Hypothalamus (tissue), 51 donors: ENCODE data around the gene NPRL2.
"Not testable (repeated sequence)": the region's sequence is repeated elsewhere in the genome, so short reads cannot be mapped to it uniquely, and the experiment has no call there.

Experiments
- DNase-seq, 51 donors: peaks; one replicate each; lab custom pipeline; 2025; lab: John Stamatoyannopoulos, UW

The NPRL2 gene

DNA sequence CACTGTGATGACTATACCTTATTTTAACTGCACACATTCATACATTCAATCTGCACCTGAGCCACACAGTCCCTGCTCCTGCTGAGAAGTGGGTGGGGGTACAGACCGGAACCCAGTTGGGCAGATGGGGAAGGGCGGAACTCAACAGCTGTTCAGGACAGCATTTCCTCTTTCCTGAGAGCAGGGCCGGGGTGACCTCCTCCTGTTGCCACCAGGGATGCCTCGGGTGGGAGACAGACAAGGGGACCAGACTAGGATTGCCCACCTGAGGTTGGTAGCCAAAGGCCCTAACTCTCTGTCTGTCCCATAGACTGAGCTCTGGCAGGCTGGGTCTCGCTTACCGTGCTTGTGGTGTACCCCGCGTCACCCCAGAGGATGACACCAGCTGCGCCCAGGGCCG lies 32.0 kb downstream of the NPRL2 start:
- DNase-seq = no peak

DNA sequence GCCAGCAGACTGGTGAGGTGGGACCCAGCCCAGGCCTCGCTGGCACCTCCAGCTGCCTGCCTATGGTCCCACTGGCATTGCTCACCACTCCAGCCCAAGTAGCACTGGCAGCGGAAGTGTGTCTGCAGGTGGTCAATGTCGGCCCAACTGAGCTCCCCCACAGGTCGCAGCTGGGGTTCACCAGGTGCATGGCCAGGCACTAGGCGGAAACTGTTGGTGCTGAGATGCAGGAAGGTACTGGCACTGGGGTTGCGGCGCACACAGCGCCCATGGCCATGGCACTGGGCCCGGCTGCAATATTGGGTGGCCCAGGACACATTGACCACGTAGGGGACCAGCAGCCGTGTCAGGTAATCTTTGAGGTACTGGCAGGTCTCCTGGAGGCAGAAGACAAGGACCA lies 32.4 kb downstream of the NPRL2 start:
- DNase-seq = no peak

DNA sequence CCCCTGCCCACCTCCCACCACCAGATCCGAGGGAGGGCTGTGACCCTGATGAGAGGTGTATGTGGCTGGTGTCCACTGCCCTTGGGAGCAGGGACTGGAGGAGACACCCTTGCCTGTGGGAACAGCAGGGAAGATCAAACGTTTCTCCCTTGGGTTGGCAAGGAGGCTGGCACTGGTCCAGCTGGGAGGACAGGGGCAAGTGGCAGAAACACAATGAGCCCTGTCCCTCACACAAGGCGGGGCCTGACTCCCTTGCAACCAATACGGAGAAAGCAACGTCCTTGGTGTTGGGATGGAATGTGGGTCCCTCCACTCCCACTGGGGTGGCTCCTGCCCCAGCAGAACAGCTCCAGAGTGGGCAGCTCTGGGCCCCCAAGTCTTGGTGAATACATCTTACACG lies 33.3 kb downstream of the NPRL2 start:
- no peak for DNase-seq

DNA sequence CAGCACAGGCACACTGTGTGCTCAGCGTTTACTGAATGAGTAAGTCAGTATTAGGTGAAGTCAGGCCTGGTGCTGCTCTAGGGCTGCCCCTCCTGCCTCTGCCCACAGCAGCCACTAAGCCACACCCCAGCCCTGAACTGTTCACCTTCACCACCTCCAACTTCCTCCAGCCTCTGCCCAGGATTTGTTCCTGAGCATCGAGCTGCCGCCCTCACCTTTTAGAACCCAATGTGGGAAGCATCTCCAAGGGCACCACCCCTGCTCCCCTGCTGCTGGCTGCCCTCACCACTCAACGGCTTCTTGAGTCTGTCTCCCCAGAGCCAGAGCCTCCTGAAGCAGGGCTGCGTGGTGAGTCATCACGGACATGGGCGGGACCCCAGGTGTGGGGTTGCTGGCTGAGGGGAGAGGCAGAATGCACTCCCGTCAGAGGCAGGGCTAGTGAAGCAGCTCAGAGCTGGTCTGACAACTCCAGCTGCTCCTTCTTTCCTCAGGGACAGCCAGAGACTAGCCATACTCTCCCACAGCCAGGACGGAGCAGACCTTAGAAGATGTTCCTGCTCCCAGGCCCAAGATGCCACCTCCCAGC lies 33.8 kb downstream of the NPRL2 start:
- DNase-seq = peak in 2 of 51 donors; percentile 12 to 22

DNA sequence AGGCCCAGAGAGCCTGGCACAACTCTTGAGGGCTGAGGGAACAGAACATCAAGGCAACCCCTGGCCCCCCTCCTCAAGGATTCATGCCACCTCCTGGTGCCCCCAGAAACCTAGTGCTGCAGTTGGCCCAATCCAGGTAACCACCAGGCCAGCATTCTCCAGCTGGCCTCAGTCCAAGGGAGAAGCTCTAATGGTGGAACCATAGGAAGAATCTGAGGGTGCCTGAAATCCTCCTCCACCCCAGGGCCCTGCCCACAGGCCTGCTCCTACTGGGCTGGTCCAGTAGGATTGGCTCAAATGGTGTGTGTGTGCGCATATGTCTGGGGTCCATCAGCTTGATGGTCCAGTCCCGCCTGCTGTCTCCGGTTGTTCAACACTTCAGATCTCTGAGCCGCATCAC lies 35.8 kb downstream of the NPRL2 start:
- DNase-seq = no peak

DNA sequence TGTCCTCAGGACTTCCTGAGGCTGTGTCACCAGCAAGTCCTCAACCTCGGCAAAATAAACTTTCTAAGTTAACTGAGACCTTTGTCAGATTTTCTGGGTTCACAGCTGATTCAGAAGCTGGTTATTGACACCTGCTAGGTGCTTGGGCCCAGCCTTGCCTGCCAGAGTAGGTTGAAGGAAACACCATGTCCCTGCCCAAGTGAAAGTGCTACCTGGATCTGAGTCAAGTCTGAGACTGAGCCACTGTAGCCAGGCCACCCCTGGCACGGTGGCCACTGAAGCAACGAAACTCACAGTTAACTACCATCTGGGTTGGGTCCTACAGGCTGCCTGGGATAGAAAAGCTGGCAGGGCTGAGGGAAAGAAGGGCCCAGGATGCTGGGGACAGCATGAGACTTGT lies 36.2 kb downstream of the NPRL2 start:
- DNase-seq = no peak

DNA sequence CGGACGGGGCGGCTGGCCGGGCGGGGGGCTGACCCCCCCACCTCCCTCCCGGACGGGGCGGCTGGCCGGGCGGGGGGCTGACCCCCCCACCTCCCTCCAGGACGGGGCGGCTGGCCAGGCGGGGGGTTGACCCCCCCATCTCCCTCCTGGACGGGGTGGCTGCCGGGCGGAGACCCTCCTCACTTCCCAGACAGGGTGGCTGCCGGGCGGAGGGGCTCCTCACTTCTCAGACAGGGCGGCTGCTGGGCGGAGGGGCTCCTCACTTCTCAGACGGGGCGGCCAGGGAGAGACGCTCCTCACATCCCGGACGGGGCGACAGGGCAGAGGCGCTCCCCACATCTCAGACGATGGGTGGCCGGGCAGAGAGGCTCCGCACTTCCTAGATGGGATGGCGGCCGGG lies 38.5 kb downstream of the NPRL2 start:
- not testable (repeated sequence) for DNase-seq

DNA sequence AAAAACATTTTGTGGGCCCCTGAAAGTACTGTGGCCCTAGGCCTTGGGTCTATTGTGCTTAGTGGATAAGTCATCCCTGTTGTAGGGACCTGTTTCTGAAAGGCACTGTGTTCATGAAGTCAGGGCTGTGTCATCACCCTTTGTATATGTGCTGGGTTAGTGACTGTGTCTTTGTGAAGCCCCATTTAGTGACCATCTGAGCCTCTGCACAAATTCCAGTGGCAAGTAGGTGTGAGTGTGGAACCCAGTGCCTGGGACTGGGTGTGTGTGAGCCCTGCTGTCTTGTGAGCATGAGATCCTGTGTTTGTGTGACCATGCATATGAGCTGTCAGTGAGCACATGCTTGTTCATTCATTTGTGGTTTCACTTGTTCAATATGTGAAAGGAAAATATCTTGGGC lies 46.0 kb downstream of the NPRL2 start:
- DNase-seq = no peak

DNA sequence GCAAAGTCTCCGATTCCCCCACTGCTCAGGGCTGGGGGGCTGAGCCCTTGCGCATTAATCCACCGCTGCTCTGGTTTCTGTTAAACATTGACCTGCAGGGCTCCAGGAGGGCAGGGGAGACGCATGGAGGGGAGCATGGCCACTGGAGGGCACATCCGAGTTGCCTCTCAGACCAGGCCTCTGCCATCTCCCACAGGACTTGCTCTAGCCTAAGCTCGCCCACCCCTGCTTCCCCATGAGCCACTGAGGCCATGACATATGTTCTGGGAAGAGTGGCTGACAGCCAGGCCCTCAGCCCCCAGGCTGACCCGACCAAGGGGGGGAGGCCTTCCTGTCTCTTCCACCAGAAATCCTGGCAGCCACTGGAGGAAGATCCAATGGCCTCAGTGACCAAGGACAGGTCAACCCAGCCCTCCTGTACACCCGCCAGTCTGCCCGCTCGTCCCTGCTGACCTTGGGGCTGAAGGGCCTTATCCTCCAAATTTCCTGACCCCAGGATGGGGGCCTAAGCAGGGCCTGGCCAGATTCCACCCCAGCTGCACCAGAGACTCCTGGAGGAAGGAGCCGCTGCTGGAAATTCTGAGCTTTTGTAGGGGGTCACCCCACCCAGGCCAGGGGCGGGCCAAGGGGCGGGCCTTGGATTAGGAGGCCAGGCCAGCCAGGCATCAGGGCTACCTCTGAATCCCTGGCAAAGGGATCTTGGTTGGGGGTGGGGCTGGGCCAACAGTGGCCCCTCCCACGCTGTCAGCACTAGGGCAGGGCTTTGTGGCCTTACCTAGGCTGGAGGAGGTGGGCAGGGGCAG lies 47.4 kb downstream of the NPRL2 start, which contains the start of gene HYAL1:
Gene HYAL1, minus strand, starts transcription at position 562 of the 803 bp plus-strand sequence. CDS start 618 bp downstream, outside the sequence.
- peak in 1 of 51 donors; percentile 29 for DNase-seq

DNA sequence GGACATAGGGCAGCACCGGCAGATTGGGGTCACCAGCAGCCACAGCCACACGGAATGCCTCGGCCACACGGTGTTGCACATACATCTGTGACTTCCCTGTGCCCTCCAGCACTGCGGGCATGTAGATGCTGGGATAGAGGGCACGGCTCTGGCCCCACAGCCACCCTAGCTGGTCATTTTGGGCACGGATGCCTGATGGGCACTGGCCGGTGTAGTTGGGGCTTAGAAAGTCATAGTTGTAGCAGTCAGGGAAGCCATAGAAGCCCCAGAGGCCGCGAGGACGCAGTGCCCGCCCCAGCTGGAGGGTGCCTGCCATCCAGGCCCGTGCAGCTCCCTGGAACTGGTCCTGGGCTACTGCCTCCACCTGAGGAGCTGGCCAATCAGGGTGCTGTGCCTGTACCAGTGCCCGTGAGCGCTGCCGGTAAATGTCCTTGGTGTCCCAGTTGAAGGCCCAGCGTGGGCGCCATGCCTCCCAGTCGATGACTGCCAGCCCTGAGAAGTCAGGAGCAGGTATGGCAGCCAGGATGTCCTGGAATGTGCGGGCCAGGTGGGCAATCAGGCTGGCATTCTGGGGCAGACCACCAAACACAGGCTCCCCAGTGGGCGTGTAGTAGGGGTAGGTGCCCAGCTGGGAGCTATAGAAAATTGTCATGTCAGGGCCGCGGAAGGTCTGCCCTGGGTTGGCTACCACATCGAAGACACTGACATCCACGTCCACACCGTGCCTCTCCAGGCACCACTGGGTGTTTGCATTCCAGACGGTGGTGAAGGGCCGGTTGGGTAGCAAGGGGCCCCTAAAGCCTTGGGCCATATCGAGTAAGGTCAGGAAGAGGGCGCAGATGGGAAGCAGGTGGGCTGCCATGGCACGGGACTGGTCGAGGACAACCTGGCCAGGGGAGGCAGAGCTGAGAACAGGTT lies 48.2 kb downstream of the NPRL2 start:
- DNase-seq = no peak

DNA sequence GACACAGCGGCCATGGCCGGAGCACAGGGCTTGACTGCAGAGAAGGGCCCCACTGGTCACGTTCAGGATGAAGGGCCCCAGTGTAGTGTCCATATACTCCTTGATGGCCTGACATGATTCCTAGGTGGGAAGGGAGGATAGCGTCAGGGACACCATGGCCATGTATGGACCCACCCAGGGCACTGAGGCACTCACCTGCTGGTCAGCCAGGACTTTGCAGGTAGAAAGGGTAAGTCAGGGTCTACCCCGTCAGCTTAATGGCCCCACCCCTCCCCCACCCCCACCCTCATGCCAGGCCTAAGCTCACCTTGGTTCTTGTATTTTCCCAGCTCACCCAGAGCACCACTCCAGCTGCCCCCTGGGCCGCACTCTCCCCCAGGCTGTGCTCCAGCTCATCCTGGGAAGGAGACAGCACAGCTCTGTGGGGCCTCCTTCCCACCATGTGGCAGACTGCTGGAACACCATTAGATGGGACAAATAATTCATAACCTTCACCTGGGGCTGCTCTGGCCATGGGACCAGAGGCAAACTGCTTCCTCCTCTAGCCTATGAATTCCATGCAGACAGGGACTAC lies 49.8 kb downstream of the NPRL2 start:
- DNase-seq = no peak

DNA sequence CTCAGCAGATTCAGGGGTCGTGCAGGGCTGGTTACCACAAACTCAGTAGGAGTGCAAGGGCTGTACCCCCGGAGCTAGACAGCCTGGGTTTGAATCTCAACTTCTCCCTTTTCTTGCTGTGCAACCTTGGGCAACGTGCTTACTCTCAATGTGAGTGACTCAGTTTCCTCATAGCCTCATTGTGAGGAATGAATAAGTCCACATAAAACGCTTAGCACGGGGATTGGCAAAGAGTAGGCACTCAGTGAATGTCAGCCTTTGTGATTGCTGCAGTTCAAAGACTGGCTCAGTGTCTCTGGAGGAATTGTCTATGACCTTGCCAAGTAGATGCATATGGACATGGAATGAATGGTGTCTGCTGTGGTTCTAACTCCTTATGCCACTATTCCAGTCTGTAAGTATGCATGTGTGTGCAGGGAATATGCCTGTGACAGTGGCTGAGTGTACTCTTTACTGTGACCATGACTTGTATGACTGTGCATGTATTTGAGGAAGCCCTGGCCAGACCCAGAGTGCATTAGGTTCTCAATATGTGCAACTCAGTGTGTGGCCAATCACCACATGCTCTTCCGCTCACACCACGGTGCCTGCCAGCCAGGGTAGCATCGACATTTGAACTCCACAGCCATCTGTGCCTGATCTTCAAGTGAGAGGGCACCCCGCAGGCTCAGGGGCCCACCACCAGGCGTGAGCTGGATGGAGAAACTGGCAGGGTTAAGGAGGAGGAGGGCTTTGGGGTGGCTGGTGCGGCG lies 50.5 kb downstream of the NPRL2 start:
- peak in 23 of 51 donors; percentile 34 to 88 (median 64) for DNase-seq

DNA sequence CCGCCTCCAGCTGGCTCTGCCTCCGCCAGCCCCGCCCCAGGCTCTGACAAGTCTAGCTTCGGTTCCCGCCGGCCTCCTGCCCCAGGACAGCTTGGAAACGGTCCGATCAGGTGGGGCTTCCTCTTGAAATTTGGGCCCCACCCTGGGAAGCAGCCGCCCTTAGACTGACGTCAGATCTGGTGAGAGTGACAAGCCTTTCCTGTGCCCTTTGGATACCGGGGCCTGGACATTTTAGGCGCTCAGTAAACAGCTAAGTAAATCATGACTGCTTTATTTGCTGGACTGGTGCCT lies 51.0 kb downstream of the NPRL2 start:
- no peak for DNase-seq

DNA sequence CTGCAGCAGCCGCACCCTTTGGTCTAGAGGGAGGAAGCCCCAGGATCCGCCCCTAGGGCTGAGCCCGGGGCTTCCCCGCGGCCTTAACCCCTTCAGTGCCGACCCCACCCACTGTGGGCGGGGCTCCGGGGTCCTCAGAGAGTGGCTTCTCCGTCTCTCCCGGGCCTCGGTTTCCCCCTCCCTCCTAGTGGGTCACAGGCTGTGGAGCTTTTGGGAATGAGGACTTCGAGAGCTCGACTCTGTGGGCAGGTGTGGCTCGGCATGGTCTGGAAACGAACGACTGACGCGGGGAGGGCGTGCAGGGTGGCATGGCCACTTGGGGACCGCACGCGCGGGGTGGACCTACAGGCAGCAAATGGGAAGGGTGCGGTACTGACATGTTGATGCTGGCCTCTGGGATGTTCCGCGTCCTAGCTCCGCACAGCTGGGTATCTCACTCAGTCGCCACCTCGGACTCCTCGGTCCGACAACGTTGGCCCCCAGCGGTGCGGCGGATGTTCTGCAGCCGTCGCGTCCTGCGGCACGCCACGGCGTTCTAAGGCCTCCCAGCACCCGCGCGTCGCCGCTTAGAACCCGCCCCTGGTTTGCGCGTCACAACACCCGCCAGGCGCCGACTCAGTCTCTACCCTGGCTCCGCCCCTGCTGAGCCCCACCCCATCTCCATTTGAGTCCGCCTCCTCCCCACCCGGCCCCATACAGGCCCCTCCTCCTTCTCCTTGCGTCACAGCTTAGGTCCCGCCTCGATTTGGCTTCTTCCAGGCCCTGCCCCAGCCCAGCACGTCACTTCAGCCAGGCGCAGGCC lies 51.5 kb downstream of the NPRL2 start, which contains the start of the genes HYAL3 and NAA80:
Gene HYAL3, minus strand, starts transcription at position 570 of the 802 bp plus-strand sequence. CDS start 3,803 bp downstream, outside the sequence.
Gene NAA80, minus strand, starts transcription at position 570 of the 802 bp plus-strand sequence. CDS start 1,942 bp downstream, outside the sequence.
- peak; percentile 72 to 100 (median 99) for DNase-seq

DNA sequence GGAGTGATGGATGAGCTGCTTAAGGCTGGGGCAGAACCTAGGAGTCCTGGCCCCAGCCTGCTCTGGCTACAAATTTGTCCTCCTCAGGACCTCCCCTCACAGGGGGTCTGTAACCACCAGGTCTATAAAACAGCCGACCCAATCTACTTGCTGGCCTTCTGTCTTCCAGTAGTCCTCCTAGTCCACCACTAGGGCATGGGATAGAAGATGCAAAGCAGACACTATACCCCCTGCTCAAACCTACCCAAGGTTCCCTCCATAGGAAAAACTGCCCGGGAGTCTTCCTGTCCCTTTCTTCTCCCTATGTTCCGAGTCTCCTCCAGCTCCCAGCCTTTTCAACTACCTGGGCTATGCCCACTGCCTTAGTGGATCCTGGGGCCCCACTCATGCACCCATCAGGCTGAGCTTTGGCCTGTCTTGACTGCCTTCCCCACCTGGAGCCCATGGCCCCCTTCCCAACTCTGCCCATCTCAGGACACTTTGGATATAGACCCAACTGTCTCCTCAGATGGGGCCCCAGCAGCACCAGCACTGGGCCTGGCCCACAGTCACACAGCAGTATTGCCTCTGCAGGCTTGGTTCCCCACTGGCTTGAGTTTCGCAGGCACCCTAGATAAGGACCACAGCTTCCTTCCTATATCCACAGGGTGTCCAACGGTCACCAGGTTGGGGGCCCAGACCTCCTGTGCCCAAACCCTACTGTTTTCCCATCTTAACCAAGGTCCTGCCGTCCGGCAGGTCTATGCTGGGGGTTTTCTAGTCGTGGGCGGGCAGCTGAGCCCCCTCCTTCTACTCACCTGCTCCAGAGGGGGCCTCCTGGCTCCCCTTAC lies 52.5 kb downstream of the NPRL2 start:
- no peak for DNase-seq

DNA sequence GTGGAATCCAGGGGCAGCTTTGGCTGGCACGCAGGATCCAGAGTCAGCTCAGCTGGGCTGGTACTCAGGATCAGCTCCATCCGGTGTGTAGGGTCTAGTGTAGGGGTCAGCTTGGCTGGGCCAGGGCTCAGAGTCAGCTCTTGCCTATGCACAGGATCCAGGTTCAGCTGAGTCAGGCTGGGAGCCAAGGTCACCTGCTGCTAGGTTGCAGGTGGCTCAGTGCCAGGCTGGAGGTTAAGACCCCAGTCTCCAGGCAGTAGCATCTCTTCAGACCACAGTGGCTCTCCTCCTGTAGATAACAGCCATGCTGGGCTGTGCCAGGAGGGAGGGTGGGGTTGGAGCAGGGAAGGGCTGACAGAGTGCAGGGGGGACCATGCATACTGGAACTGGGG lies 53.2 kb downstream of the NPRL2 start:
- no peak for DNase-seq
